K562 (cell line): ENCODE data around the gene MADD. TPM values are rescaled to one million over a fixed set of nuclear protein-coding genes. Genes with fewer than 3 reads are reported as not detected.

Source experiments
- ASH1L ChIP-seq: fragments of 450-650 bp; IDR thresholded peaks from 2 replicates; pipeline ENCODE4 v1.6.1; 2018; ENCODE audit warnings: borderline replicate concordance, mild to moderate bottlenecking, low read depth; ENCODE audit not compliant: partially characterized antibody
- ATF7 ChIP-seq: fragments of 450-650 bp; IDR thresholded peaks from 2 replicates; pipeline ENCODE4 v1.7.1; 2014; ENCODE audit warnings: mild to moderate bottlenecking, moderate library complexity
- E2F5 ChIP-seq: sonication (generic); formaldehyde crosslinking; IDR thresholded peaks from 2 replicates; pipeline ENCODE4 v1.8.0; 2022; ENCODE audit warnings: mild to moderate bottlenecking, missing genetic modification reagents
- EZH2 ChIP-seq: IDR thresholded peaks from 2 replicates; pipeline ENCODE4 v1.6.1; 2012; ENCODE audit warnings: low read depth, mild to moderate bottlenecking, inconsistent platforms, low read length, borderline replicate concordance
- FOXK1 ChIP-seq: sonication (generic); formaldehyde crosslinking; IDR thresholded peaks from 2 replicates; pipeline ENCODE4 v1.8.0; 2022; ENCODE audit warnings: missing genetic modification reagents, mild to moderate bottlenecking, borderline replicate concordance
- FUS ChIP-seq: fragments of 200-400 bp; formaldehyde crosslinking; optimal IDR thresholded peaks from 2 replicates; pipeline ENCODE3; 2017; ENCODE audit warnings: low read depth, low read length
- GABPA ChIP-seq: fragments of 200-800 bp; sonication (Bioruptor generic); conservative IDR thresholded peaks from 2 replicates; pipeline ENCODE4 v1.6.1; 2016; ENCODE audit warnings: low read depth, missing genetic modification characterization, missing compliant biosample characterization
- HNRNPH1 ChIP-seq: fragments of 200-400 bp; formaldehyde crosslinking; optimal IDR thresholded peaks from 2 replicates; pipeline ENCODE3; 2017; ENCODE audit warnings: low read depth, mild to moderate bottlenecking, low read length, moderate library complexity
- KLF10 ChIP-seq: fragments of 250-450 bp; sonication (Bioruptor Pico); IDR thresholded peaks from 2 replicates; pipeline ENCODE4 v1.6.1; 2021; ENCODE audit warnings: matching md5 sums
- MEIS2 ChIP-seq: fragments of 450-650 bp; IDR thresholded peaks from 2 replicates; pipeline ENCODE4 v1.6.1; 2014; ENCODE audit warnings: mild to moderate bottlenecking; ENCODE audit not compliant: partially characterized antibody
- NEUROD1 ChIP-seq: fragments of 150-350 bp; IDR thresholded peaks from 2 replicates; pipeline ENCODE4 v1.6.1; 2014; ENCODE audit warnings: borderline replicate concordance, low read length, low read depth; ENCODE audit not compliant: partially characterized antibody
- PHB2 ChIP-seq: fragments of 450-650 bp; IDR thresholded peaks from 2 replicates; pipeline ENCODE4 v1.6.1; 2017; ENCODE audit warnings: low read depth
- POLR2AphosphoS5 ChIP-seq: IDR thresholded peaks from 2 replicates; pipeline ENCODE4 v1.6.1; 2011; ENCODE audit warnings: mild to moderate bottlenecking, low read depth, low read length, moderate library complexity; ENCODE audit not compliant: control insufficient read depth, insufficient read depth
- PURB ChIP-seq: sonication (generic); formaldehyde crosslinking; IDR thresholded peaks from 2 replicates; pipeline ENCODE4 v1.9.0; 2021; ENCODE audit warnings: low read depth, mild to moderate bottlenecking, missing genetic modification reagents
- RBM22 ChIP-seq: fragments of 200-400 bp; formaldehyde crosslinking; IDR thresholded peaks from 2 replicates; pipeline ENCODE4 v1.6.1; 2018; ENCODE audit warnings: low read length, low read depth; ENCODE audit not compliant: poor library complexity, severe bottlenecking
- RFX1 ChIP-seq: fragments of 450-650 bp; IDR thresholded peaks from 2 replicates; pipeline ENCODE4 v1.6.1; 2016; ENCODE audit warnings: mild to moderate bottlenecking, moderate library complexity
- SMC3 ChIP-seq: conservative IDR thresholded peaks from 2 replicates; pipeline ENCODE4 v1.6.1; 2011; ENCODE audit warnings: low read depth, low read length, improper control_type of control experiment; ENCODE audit not compliant: insufficient read depth
- STAT5A ChIP-seq: IDR thresholded peaks from 2 replicates; pipeline ENCODE4 v1.6.1; 2012; ENCODE audit warnings: low read length, inconsistent platforms, borderline replicate concordance
- ZBTB17 ChIP-seq: fragments of 450-650 bp; formaldehyde crosslinking; IDR thresholded peaks from 2 replicates; pipeline ENCODE4 v1.4.0; 2020; ENCODE audit warnings: mild to moderate bottlenecking
- ZC3H8 ChIP-seq: fragments of 450-650 bp; IDR thresholded peaks from 2 replicates; pipeline ENCODE4 v1.6.1; 2017
- ZFPM2 ChIP-seq: fragments of 250-450 bp; sonication (Bioruptor Pico); IDR thresholded peaks from 2 replicates; pipeline ENCODE4 v1.5.1; 2022; ENCODE audit warnings: mild to moderate bottlenecking
- ZNF282 ChIP-seq: sonication (generic); formaldehyde crosslinking; IDR thresholded peaks from 2 replicates; pipeline ENCODE4 v1.8.1; 2023; ENCODE audit warnings: missing genetic modification reagents
- ZNF41 ChIP-seq: fragments of 250-450 bp; sonication (Bioruptor Pico); conservative IDR thresholded peaks from 2 replicates; pipeline ENCODE4 v1.4.0; 2020; ENCODE audit warnings: mild to moderate bottlenecking
- ZNF449 ChIP-seq: fragments of 250-450 bp; sonication (Bioruptor Pico); IDR thresholded peaks from 2 replicates; pipeline ENCODE4 v1.8.0; 2022; ENCODE audit warnings: moderate library complexity, mild to moderate bottlenecking, inconsistent platforms
- ZNF766 ChIP-seq: fragments of 200-800 bp; sonication (Bioruptor generic); conservative IDR thresholded peaks from 2 replicates; pipeline ENCODE4 v1.6.1; 2016; ENCODE audit warnings: missing genetic modification characterization, missing compliant biosample characterization
- polyA plus RNA-seq, 8 experiments: library from polyadenylated mRNA; depleted of rRNA in 4 of 8; stranded (reverse) in 5 of 8; unstranded in 3 of 8; fragments of >200 nt; fragmentation: Nextera tagmentation in 2 of 8; fragmentation: Illumina TruSeq in 1 of 8; extraction: Ambion mirVana in 2 of 8; extraction: Trizol in 1 of 8; gene quantifications; 2 replicates each; pipeline versions ENCODE4 v1.2.1 to v1.2.3, GENCODE V29; 2011 to 2014; ENCODE audit warnings: inconsistent platforms in 1 of 8, missing spikeins in 1 of 8
- total RNA-seq, 7 experiments: library from RNA; depleted of rRNA in 6 of 7; stranded (reverse); fragments of >200 nt in 6 of 7; fragmentation: Illumina TruSeq in 2 of 7; extraction: Trizol in 2 of 7; gene quantifications; 2 replicates each; pipeline versions ENCODE4 v1.2.1 to v1.2.3, GENCODE V29; 2011 to 2021; ENCODE audit warnings: low replicate concordance in 1 of 7
- TF ChIP-seq, protein P1 (sequence below): fragments of 250-450 bp; sonication (Bioruptor Pico); IDR thresholded peaks from 2 replicates; pipeline ENCODE4 v1.9.0; 2021; ENCODE audit warnings: mild to moderate bottlenecking
- TF ChIP-seq, protein P2 (sequence below): fragments of 450-650 bp; IDR thresholded peaks from 2 replicates; pipeline ENCODE4 v1.6.1; 2016; ENCODE audit warnings: borderline replicate concordance

MADD gene
- total and polyA plus RNA-seq, 9 of the 15 experiments (the other 6 are each of a cell fraction or from before 2014, with no cell fraction given) = 0.68 to 57.6 (median 33.6) TPM

- TF ChIP-seq PHB2 (no peak), ZNF766 (CRISPR knock-in tag) (no peak), ASH1L (no peak), RBM22 (no peak), POLR2AphosphoS5 (peak; percentile 55; the same call in 1 of the 2 replicates), ZC3H8 (no peak), ATF7 (peak; percentile 96), RFX1 (no peak), FOXK1 (CRISPR knock-in tag) (no peak), MEIS2 (peak; percentile 4), ZNF449 (CRISPR knock-in tag) (no peak), ZNF41 (no peak), ZBTB17 (CRISPR knock-in tag) (no peak), NEUROD1 (peak; percentile 25), FUS (no peak), STAT5A (no peak), E2F5 (no peak), HNRNPH1 (no peak), ZFPM2 (CRISPR knock-in tag) (no peak), KLF10 (CRISPR knock-in tag) (no peak), EZH2 (no peak), SMC3 (no peak), PURB (CRISPR knock-in tag) (no peak), ZNF282 (CRISPR knock-in tag) (peak; percentile 51; the same call in 1 of the 2 replicates), GABPA (tag) (no peak)
- TF ChIP-seq, protein P1, sequence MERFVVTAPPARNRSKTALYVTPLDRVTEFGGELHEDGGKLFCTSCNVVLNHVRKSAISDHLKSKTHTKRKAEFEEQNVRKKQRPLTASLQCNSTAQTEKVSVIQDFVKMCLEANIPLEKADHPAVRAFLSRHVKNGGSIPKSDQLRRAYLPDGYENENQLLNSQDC = 0 out of 2 replicates have a peak, but pooled peaks have one; percentile 28
- TF ChIP-seq, protein P2, sequence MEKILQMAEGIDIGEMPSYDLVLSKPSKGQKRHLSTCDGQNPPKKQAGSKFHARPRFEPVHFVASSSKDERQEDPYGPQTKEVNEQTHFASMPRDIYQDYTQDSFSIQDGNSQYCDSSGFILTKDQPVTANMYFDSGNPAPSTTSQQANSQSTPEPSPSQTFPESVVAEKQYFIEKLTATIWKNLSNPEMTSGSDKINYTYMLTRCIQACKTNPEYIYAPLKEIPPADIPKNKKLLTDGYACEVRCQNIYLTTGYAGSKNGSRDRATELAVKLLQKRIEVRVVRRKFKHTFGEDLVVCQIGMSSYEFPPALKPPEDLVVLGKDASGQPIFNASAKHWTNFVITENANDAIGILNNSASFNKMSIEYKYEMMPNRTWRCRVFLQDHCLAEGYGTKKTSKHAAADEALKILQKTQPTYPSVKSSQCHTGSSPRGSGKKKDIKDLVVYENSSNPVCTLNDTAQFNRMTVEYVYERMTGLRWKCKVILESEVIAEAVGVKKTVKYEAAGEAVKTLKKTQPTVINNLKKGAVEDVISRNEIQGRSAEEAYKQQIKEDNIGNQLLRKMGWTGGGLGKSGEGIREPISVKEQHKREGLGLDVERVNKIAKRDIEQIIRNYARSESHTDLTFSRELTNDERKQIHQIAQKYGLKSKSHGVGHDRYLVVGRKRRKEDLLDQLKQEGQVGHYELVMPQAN = no peak
Measured at GRCh38 chr11:47269829-47270305, at the start of gene MADD (continued).
